ENCODE results near the gene PRKAR1B. TPM values are rescaled to one million over a fixed set of nuclear protein-coding genes. Genes with fewer than 3 reads are reported as not detected.

Gene PRKAR1B
- total and polyA plus RNA-seq, 8 donors: 2.5 to 8.4 (median 5.3) TPM

- Histone ChIP-seq H3K27ac (no peak overlapping the region), H3K27me3 (no peaks in the 10 kb centered on the region), H3K9me3 (no peaks in the 10 kb centered on the region), H3K4me3 (no peak overlapping the region), H3K4me1 (no peaks in the 10 kb centered on the region), H3K36me3 (peaks cover 0 to 19% (median 0%) of the 10 kb centered on the region in 3 donors)
- ATAC-seq: no peak
- TF ChIP-seq CTCF (IDR thresholded peaks at IDR 0.05): no peak
- no peak for FAIRE-seq
- intact Hi-C loops (cut with DNase I): no loop called here
- 85 to 97% methylated on average over 8 of the region's 8 CpGs for WGBS, 2 donors
- no peak for DNase-seq
Observed at GRCh38 chr7:742791-743190, 15.7 kb upstream of the PRKAR1B start.

DNA sequence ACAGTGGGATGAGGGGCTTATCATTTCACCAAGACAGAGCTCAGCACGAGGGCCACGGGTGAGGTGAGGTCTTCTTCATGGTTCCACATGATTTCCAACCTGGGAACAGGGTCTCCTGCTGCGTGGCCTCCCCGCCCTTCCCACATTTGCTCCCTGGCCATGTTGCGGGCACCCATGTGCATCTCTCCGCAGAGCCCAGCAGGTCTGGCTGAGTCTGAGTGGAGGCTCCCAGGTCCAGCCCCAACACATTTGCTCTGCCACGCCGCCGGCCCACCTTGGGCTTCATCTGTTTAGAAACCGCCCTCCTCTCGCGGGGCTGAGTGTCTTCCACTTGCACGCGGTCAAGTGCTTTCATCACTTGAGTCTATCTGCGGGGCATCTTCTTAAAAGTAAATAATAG, 14.8 kb upstream of the PRKAR1B start:
- FAIRE-seq (no peak), ATAC-seq (no peak), DNase-seq (peak in 1 of 6 donors; percentile 51)
- Histone ChIP-seq H3K4me1 (no peaks in the 10 kb centered on the region), H3K36me3 (peaks cover 0 to 19% (median 0%) of the 10 kb centered on the region in 3 donors), H3K4me3 (no peak overlapping the region), H3K27ac (no peak overlapping the region), H3K27me3 (no peaks in the 10 kb centered on the region), H3K9me3 (no peaks in the 10 kb centered on the region)
- TF ChIP-seq CTCF (IDR thresholded peaks at IDR 0.05): no peak
- intact Hi-C loops (cut with DNase I): no loop called here
- 89 to 94% methylated on average over 15 of the region's 15 CpGs for WGBS, 2 donors

GRCh38 chr7:741191-741671, 14.2 kb upstream of the PRKAR1B start:
- 93 to 94% methylated on average over 17 of the region's 17 CpGs for WGBS, 2 donors
- Histone ChIP-seq H3K9me3 (no peaks in the 10 kb centered on the region), H3K27ac (no peak overlapping the region), H3K4me3 (no peak overlapping the region), H3K4me1 (no peaks in the 10 kb centered on the region), H3K36me3 (peaks cover 0 to 19% (median 0%) of the 10 kb centered on the region in 3 donors), H3K27me3 (no peaks in the 10 kb centered on the region)
- FAIRE-seq (no peak), DNase-seq (peak in 1 of 6 donors; percentile 47), ATAC-seq (no peak)
- intact Hi-C loops (cut with DNase I): no loop called here
- no peak for TF ChIP-seq CTCF (IDR thresholded peaks at IDR 0.05)

GRCh38 chr7:739983-740942, 13.2 kb upstream of the PRKAR1B start:
- Histone ChIP-seq H3K4me1 (no peaks in the 10 kb centered on the region), H3K4me3 (no peak overlapping the region), H3K27ac (no peak overlapping the region), H3K36me3 (peaks cover 0 to 19% (median 0%) of the 10 kb centered on the region in 3 donors), H3K9me3 (no peaks in the 10 kb centered on the region), H3K27me3 (no peaks in the 10 kb centered on the region)
- 96 to 97% methylated on average over 42 to 46 of the region's 46 CpGs for WGBS, 2 donors
- DNase-seq: peak in 1 of 6 donors; percentile 62
- intact Hi-C loops (cut with DNase I): no loop called here
- no peak for ATAC-seq
- no peak for TF ChIP-seq CTCF (IDR thresholded peaks at IDR 0.05)
- no peak for FAIRE-seq
